ENCODE measurements around the gene LILRB4.

GRCh38 chr19:54646331-54646841, 16.4 kb upstream of the LILRB4 start:
- TF ChIP-seq, protein P1, sequence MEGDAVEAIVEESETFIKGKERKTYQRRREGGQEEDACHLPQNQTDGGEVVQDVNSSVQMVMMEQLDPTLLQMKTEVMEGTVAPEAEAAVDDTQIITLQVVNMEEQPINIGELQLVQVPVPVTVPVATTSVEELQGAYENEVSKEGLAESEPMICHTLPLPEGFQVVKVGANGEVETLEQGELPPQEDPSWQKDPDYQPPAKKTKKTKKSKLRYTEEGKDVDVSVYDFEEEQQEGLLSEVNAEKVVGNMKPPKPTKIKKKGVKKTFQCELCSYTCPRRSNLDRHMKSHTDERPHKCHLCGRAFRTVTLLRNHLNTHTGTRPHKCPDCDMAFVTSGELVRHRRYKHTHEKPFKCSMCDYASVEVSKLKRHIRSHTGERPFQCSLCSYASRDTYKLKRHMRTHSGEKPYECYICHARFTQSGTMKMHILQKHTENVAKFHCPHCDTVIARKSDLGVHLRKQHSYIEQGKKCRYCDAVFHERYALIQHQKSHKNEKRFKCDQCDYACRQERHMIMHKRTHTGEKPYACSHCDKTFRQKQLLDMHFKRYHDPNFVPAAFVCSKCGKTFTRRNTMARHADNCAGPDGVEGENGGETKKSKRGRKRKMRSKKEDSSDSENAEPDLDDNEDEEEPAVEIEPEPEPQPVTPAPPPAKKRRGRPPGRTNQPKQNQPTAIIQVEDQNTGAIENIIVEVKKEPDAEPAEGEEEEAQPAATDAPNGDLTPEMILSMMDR (IDR thresholded peaks at IDR 0.05; ENCODE audit: low read depth, low read length), result no peak
- no peak for TF ChIP-seq MAX (IDR thresholded peaks at IDR 0.05; ENCODE audit: low read depth, low read length)
